GM06990 (cell line): ENCODE data around the gene IMPDH1.

ENCODE experiments used
- DNase-seq: peaks from one replicate; pipeline ENCODE4 v3.0.0-alpha.2; 2011; ENCODE audit not compliant: insufficient read length; ENCODE audit errors: extremely low read depth
- H3K27me3 ChIP-seq: replicated peaks from 2 replicates; pipeline ENCODE4 v1.6.0; 2011; ENCODE audit warnings: low read length; ENCODE audit not compliant: control insufficient read depth, insufficient read depth
- H3K36me3 ChIP-seq: 2 replicates; pipeline ENCODE4 v1.5.1; 2011; ENCODE audit warnings: low read length; ENCODE audit not compliant: control insufficient read depth, insufficient read depth
- H3K4me3 ChIP-seq: replicated peaks from 2 replicates; pipeline ENCODE4 v1.5.1; 2011; ENCODE audit warnings: low read depth, mild to moderate bottlenecking, control low read depth, low read length
- TF ChIP-seq, protein P1 (sequence below): IDR thresholded peaks from 2 replicates; pipeline ENCODE4 v1.5.1; 2011; ENCODE audit warnings: low read length, control low read depth, mild to moderate bottlenecking, inconsistent platforms; ENCODE audit not compliant: insufficient read depth, poor library complexity, severe bottlenecking

The IMPDH1 gene

DNA sequence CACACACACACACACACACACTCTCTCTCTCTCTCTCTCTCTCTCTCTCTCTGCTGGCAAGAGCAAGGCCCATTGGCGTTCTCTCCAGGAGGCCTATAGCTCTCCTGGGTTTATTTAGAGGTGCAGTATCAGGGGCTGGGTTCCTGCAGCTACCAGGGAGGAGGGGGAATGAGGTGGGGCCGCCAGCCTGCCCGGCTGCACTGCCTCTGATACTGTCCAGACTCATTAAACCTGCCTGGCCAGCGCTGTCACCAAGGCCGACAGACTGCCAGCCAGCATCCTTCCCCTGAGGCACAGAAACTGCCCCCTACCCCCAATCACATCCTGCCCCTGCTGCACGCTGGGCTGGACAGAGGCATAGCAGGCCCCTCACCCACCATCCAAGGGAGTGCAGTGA, 52.6 kb downstream of the IMPDH1 start:
- Histone ChIP-seq H3K4me3 (no peak overlapping the region), H3K36me3 (no peaks in the 10 kb centered on the region), H3K27me3 (no peaks in the 10 kb centered on the region; the same call in 1 of the 2 replicates)
- DNase-seq = no peak
- TF ChIP-seq, protein P1, sequence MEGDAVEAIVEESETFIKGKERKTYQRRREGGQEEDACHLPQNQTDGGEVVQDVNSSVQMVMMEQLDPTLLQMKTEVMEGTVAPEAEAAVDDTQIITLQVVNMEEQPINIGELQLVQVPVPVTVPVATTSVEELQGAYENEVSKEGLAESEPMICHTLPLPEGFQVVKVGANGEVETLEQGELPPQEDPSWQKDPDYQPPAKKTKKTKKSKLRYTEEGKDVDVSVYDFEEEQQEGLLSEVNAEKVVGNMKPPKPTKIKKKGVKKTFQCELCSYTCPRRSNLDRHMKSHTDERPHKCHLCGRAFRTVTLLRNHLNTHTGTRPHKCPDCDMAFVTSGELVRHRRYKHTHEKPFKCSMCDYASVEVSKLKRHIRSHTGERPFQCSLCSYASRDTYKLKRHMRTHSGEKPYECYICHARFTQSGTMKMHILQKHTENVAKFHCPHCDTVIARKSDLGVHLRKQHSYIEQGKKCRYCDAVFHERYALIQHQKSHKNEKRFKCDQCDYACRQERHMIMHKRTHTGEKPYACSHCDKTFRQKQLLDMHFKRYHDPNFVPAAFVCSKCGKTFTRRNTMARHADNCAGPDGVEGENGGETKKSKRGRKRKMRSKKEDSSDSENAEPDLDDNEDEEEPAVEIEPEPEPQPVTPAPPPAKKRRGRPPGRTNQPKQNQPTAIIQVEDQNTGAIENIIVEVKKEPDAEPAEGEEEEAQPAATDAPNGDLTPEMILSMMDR = no peak

DNA sequence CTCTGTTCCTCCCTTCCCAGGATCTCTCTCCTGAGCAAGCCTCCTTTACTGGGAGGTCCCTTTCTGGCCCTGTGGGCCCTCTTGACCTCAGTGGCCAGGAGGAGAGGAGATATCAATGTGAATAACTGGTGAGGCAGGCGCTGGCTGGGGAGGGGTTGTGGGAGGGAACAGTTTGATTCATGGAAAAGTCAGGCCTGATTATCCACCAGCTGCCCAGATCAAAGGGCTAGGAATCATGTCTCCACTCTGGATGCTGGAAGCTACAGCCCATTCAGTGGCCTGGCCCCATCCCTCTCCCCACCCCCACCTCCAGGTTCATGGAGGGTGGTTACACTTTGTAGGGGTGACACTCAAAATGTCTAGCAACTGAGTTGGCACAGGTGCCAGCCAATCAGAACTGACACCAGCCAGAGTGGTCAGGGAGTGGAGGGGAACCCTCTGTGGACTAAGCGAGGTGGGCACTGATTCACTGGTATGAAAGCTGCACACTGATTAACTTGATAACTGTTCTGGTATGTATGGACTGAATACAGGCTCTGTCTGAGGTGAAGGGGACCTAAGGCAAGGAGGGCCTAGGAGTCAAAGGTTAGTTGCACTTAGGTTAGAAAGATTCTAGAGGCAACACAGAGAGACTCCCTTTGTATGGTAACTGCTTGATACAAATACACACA, 53.1 kb downstream of the IMPDH1 start:
- H3K4me3 ChIP-seq = no peak overlapping the region
- H3K27me3 ChIP-seq = no peaks in the 10 kb centered on the region; the same call in 1 of the 2 replicates
- TF ChIP-seq, protein P1 = no peak
- no peaks in the 10 kb centered on the region for H3K36me3 ChIP-seq
- DNase-seq = no peak

DNA sequence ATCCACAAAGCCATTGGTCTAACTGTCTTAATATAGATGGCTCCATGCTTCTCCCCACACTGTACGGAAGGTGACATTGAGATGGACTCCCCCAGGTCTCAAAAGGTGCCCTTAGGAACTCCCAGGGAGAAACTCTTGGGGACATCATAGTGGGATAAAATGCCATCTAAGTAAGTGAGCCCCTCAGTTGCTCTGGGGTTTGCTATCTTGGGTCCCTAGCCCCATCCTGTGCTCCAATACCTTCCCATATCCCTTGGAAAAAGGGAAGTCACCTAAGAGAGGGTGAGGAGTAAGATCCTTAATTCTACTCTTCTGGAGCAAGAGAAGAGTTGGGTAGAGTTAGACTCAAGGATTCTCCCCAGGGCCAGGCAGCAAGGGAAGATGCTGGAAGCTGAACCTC, 56.2 kb downstream of the IMPDH1 start:
- TF ChIP-seq, protein P1 = no peak
- Histone ChIP-seq H3K27me3 (no peaks in the 10 kb centered on the region; the same call in none of the 2 replicates), H3K4me3 (no peak overlapping the region), H3K36me3 (no peaks in the 10 kb centered on the region)
- DNase-seq = no peak

DNA sequence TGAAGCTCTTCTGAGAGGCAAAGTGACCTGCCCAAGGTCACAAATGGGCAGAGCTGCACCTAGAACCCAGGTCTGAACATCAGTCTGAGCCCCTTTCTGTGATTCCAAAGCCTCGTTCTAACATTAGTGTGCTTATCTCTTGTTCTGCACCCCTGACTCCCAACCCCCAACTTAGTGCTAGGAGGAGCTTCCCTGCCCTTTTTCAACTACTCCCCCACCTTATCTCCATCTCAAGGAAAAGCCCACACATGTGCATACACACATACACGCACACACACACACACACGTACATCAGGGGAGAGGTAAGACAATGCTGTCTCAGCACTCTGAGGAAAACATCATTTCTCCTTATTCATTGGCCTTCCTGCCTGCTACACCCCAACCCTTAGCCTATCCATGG, 56.6 kb downstream of the IMPDH1 start:
- no peak overlapping the region for H3K4me3 ChIP-seq
- H3K36me3 ChIP-seq = no peaks in the 10 kb centered on the region
- no peaks in the 10 kb centered on the region; the same call in none of the 2 replicates for H3K27me3 ChIP-seq
- DNase-seq = no peak
- TF ChIP-seq, protein P1 = no peak

DNA sequence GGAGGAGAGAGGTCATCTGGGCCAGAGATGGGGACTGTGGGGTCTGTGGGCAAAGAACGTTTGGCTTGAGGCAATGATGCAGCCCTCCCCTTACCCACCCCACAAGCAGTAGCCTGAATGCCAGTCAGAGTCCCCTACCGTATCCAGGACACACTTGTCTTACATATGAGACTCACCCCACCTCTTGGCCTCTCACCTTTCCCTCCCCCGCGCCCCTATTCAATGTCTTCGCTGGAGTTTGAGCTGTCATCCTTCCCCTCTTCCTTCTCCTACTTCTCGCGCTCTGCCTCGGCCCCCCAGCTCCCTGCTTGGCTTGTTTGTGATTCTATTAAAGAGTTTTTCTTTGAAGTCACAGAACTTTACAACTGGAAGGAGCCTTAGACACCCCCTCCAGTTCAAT, 57.1 kb downstream of the IMPDH1 start:
- H3K36me3 ChIP-seq = no peaks in the 10 kb centered on the region
- TF ChIP-seq, protein P1 = no peak
- no peaks in the 10 kb centered on the region; the same call in none of the 2 replicates for H3K27me3 ChIP-seq
- no peak for DNase-seq
- H3K4me3 ChIP-seq = no peak overlapping the region
